ENCODE data around the gene ELAPOR2.
"Not testable (repeated sequence)": the region's sequence is repeated elsewhere in the genome, so short reads cannot be mapped to it uniquely, and the experiment has no call there.

ELAPOR2 gene

GRCh38 chr7:87105401-87105800, 45.9 kb upstream of the ELAPOR2 start:
- H2AFZ ChIP-seq (ENCODE audit: low read depth, low read length), result no peak overlapping the region
- DNase-seq (no peak), ATAC-seq (ENCODE audit: insufficient read depth, low read depth) (no peak)
- H3K36me3 ChIP-seq (ENCODE audit: insufficient read depth, low read length), result no peaks in the 10 kb centered on the region
- H4K20me1 ChIP-seq (ENCODE audit: insufficient read depth, low read length), result no peaks in the 10 kb centered on the region
- H3K4me3 ChIP-seq (ENCODE audit: low read depth in 1 of 2, low read length in 2 of 2), result no peak overlapping the region
- H3K9me3 ChIP-seq (ENCODE audit: insufficient read depth, low read length, severe bottlenecking), result no peaks in the 10 kb centered on the region
- no peaks in the 10 kb centered on the region for H3K27me3 ChIP-seq (ENCODE audit: insufficient read depth, low read length, poor library complexity)
- no peak overlapping the region for H3K27ac ChIP-seq (ENCODE audit: low read length)
- H3K4me2 ChIP-seq (ENCODE audit: insufficient read depth, low read length), result no peak overlapping the region
- H3K4me1 ChIP-seq (ENCODE audit: insufficient read depth, low read length), result no peaks in the 10 kb centered on the region
- TF ChIP-seq EZH2 (IDR thresholded peaks at IDR 0.05; ENCODE audit: borderline replicate concordance, low read depth, low read length, severe bottlenecking), result no peak
- no peak for TF ChIP-seq CTCF (IDR thresholded peaks at IDR 0.05; ENCODE audit: borderline replicate concordance, extremely low read depth, low read length, poor library complexity, severe bottlenecking)
- H3K9ac ChIP-seq (ENCODE audit: low read depth, low read length), result no peak overlapping the region
- H3K79me2 ChIP-seq (ENCODE audit: insufficient read depth, low read length), result no peaks in the 10 kb centered on the region

GRCh38 chr7:87100326-87100725, 40.9 kb upstream of the ELAPOR2 start:
- DNase-seq, result no peak

GRCh38 chr7:87097375-87097774, 37.9 kb upstream of the ELAPOR2 start:
- not testable (repeated sequence) for H3K4me2 ChIP-seq (ENCODE audit: insufficient read depth, low read length); ATAC-seq (ENCODE audit: insufficient read depth, low read depth); H3K9ac ChIP-seq (ENCODE audit: low read depth, low read length); H3K79me2 ChIP-seq (ENCODE audit: insufficient read depth, low read length); H3K27me3 ChIP-seq (ENCODE audit: insufficient read depth, low read length, poor library complexity); H3K36me3 ChIP-seq (ENCODE audit: insufficient read depth, low read length); H3K4me1 ChIP-seq (ENCODE audit: insufficient read depth, low read length); DNase-seq; H2AFZ ChIP-seq (ENCODE audit: low read depth, low read length); H3K4me3 ChIP-seq (ENCODE audit: low read depth in 1 of 2, low read length in 2 of 2); H3K27ac ChIP-seq (ENCODE audit: low read length); H3K9me3 ChIP-seq (ENCODE audit: insufficient read depth, low read length, severe bottlenecking); H4K20me1 ChIP-seq (ENCODE audit: insufficient read depth, low read length)

More at GRCh38 chr7:87100326-87100725, 40.9 kb upstream of the ELAPOR2 start:
- no peaks in the 10 kb centered on the region for H3K36me3 ChIP-seq (ENCODE audit: insufficient read depth, low read length)
- H4K20me1 ChIP-seq (ENCODE audit: insufficient read depth, low read length), result no peaks in the 10 kb centered on the region
- no peak overlapping the region for H3K9ac ChIP-seq (ENCODE audit: low read depth, low read length)
- no peak overlapping the region for H3K4me2 ChIP-seq (ENCODE audit: insufficient read depth, low read length)
- H3K27ac ChIP-seq (ENCODE audit: low read length), result no peak overlapping the region
- H3K79me2 ChIP-seq (ENCODE audit: insufficient read depth, low read length), result no peaks in the 10 kb centered on the region
- ATAC-seq (ENCODE audit: insufficient read depth, low read depth), result no peak
- no peaks in the 10 kb centered on the region for H3K9me3 ChIP-seq (ENCODE audit: insufficient read depth, low read length, severe bottlenecking)
- H3K4me1 ChIP-seq (ENCODE audit: insufficient read depth, low read length), result no peaks in the 10 kb centered on the region
- TF ChIP-seq EZH2 (IDR thresholded peaks at IDR 0.05; ENCODE audit: borderline replicate concordance, low read depth, low read length, severe bottlenecking) (no peak), CTCF (IDR thresholded peaks at IDR 0.05; ENCODE audit: borderline replicate concordance, extremely low read depth, low read length, poor library complexity, severe bottlenecking) (no peak)
- H3K27me3 ChIP-seq (ENCODE audit: insufficient read depth, low read length, poor library complexity), result no peaks in the 10 kb centered on the region
- no peak overlapping the region for H2AFZ ChIP-seq (ENCODE audit: low read depth, low read length)
- H3K4me3 ChIP-seq (ENCODE audit: low read depth in 1 of 2, low read length in 2 of 2), result no peak overlapping the region

- Histone ChIP-seq H3K9me3 (ENCODE audit: insufficient read depth, low read length, severe bottlenecking) (no peaks in the 10 kb centered on the region), H3K36me3 (ENCODE audit: insufficient read depth, low read length) (no peaks in the 10 kb centered on the region)
- no peak for ATAC-seq (ENCODE audit: insufficient read depth, low read depth)
Observed at GRCh38 chr7:87094322-87094721, 34.9 kb upstream of the ELAPOR2 start.

More at GRCh38 chr7:87094322-87094721, 34.9 kb upstream of the ELAPOR2 start:
- H2AFZ ChIP-seq (ENCODE audit: low read depth, low read length), result no peak overlapping the region
- TF ChIP-seq EZH2 (IDR thresholded peaks at IDR 0.05; ENCODE audit: borderline replicate concordance, low read depth, low read length, severe bottlenecking) (no peak), CTCF (IDR thresholded peaks at IDR 0.05; ENCODE audit: borderline replicate concordance, extremely low read depth, low read length, poor library complexity, severe bottlenecking) (no peak)
- no peak overlapping the region for H3K27ac ChIP-seq (ENCODE audit: low read length)
- H4K20me1 ChIP-seq (ENCODE audit: insufficient read depth, low read length), result no peaks in the 10 kb centered on the region
- no peak overlapping the region for H3K4me2 ChIP-seq (ENCODE audit: insufficient read depth, low read length)
- H3K9ac ChIP-seq (ENCODE audit: low read depth, low read length), result no peak overlapping the region
- no peak overlapping the region for H3K4me3 ChIP-seq (ENCODE audit: low read depth in 1 of 2, low read length in 2 of 2)
- H3K27me3 ChIP-seq (ENCODE audit: insufficient read depth, low read length, poor library complexity), result no peaks in the 10 kb centered on the region
- no peaks in the 10 kb centered on the region for H3K4me1 ChIP-seq (ENCODE audit: insufficient read depth, low read length)
- H3K79me2 ChIP-seq (ENCODE audit: insufficient read depth, low read length), result no peaks in the 10 kb centered on the region
- DNase-seq, result no peak
